Thyroid gland (tissue), 4 donors: ENCODE measurements around the gene ANO9. TPM values are rescaled to one million over a fixed set of nuclear protein-coding genes. Genes with fewer than 3 reads are reported as not detected.
A peak's percentile ranks its signal among the peaks of the same experiment; 100 is the strongest.

Experiments
- DNase-seq, 2 donors: peaks; one replicate each; pipeline ENCODE4 v3.0.0-alpha.2; 2019
- H3K27ac ChIP-seq, 3 donors: fragments of 200-600 bp; sonication (generic); 1 replicate in 2 of 3; 2 replicates in 1 of 3; pipeline ENCODE4 v1.5.1; 2016 to 2019; ENCODE audit warnings: mild to moderate bottlenecking in 1 of 3, moderate library complexity in 1 of 3
- H3K27me3 ChIP-seq: fragments of 200-600 bp; sonication (generic); one replicate; pipeline ENCODE4 v1.5.1; 2019
- H3K36me3 ChIP-seq, 2 donors: fragments of 200-600 bp; sonication (generic); one replicate each; pipeline ENCODE4 v1.5.1; 2016 to 2019
- H3K4me1 ChIP-seq, 2 donors: fragments of 200-600 bp; sonication (generic); one replicate each; pipeline ENCODE4 v1.5.1; 2017 to 2019
- H3K4me3 ChIP-seq, 3 donors: fragments of 200-600 bp; sonication (generic); replicated peaks in 1 of 3; 1 replicate in 2 of 3; 2 replicates in 1 of 3; pipeline ENCODE4 v1.5.1; 2016; ENCODE audit warnings: mild to moderate bottlenecking in 1 of 3
- H3K9me3 ChIP-seq: fragments of 200-600 bp; sonication (generic); one replicate; pipeline ENCODE4 v1.5.1; 2017
- POLR2A ChIP-seq, 2 donors: fragments of 450-650 bp; IDR thresholded peaks; one replicate each; pipeline ENCODE4 v1.6.1; 2017; ENCODE audit warnings: antibody characterized with exemption in 2 of 2, mild to moderate bottlenecking in 2 of 2, moderate library complexity in 1 of 2
- WGBS, 2 donors: methylation state at CpG; one replicate each; pipeline ENCODE4 v1.1.5; 2017; 5-methylcytosine and 5-hydroxymethylcytosine counted together
- intact Hi-C: fragments of 100-400 bp; cut with DNase I; formaldehyde crosslinking; loops from one replicate; pipeline ENCODE4 v1.15.1; 2023
- total RNA-seq, 4 donors: library from RNA; depleted of rRNA; stranded (reverse); fragments of >200 nt; gene quantifications; one replicate each; pipeline ENCODE4 v1.2.3, GENCODE V29; 2016
- TF ChIP-seq, protein P1 (sequence below), 6 experiments: fragments of 200-600 bp in 3 of 6; fragments of 450-650 bp in 3 of 6; sonication (generic) in 3 of 6; IDR thresholded peaks; one replicate each; pipeline ENCODE4 v1.5.1; 2016 to 2019; ENCODE audit warnings: antibody characterized with exemption in 6 of 6, mild to moderate bottlenecking in 2 of 6, inconsistent platforms in 1 of 6, moderate library complexity in 1 of 6

The ANO9 gene
- total RNA-seq, 4 donors from 2014 or later: 3.7 to 6.4 (median 4.7) TPM

DNA sequence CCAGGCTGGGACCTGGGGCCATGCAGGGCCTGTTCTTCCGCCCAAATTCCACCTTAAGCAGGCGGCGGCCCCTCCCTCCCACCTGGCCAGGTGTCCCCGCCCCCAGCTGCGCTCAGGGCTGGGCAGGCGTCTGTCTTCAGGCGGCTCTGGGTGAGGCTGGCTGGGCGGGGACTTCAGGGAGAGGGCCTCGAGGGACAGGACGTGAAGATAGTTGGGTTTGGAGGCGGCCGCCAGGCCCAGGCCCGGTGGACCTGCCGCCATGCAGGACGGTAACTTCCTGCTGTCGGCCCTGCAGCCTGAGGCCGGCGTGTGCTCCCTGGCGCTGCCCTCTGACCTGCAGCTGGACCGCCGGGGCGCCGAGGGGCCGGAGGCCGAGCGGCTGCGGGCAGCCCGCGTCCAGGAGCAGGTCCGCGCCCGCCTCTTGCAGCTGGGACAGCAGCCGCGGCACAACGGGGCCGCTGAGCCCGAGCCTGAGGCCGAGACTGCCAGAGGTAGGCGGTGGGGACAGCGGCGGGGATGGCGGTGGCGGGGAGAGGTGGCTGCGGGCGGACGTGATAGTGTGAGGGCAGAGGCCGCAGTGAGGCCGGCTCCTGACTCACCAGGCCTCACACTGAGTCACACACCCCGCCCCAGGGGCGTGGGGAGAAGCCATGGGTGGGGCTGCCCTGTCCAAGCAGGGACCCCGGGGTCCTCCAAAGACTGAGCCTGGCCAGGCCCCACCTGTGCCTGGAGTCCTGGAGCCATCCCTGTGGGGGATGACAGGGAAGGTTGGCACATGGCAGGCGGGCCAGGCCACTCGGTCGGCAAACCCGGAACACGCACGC lies 47.6 kb downstream of the ANO9 start, which contains the start of gene PKP3:
Gene PKP3, plus strand, starts transcription at position 176 of the 824 bp plus-strand sequence. Its CDS starts 84 bp downstream, at position 260.
- Histone ChIP-seq H3K27me3 (no peaks in the 10 kb centered on the region), H3K4me3 (peak within 1 kb of the TSS; percentile 14 to 52 (median 34)), H3K9me3 (no peaks in the 10 kb centered on the region), H3K27ac (peak within 1 kb of the TSS in 2 of 3 donors; percentile 29 to 56), H3K4me1 (peaks cover 31 to 34% of the 10 kb centered on the region in 2 donors), H3K36me3 (no peaks in the 10 kb centered on the region)
- WGBS, 2 donors: 32 to 59% methylated on average over 7 to 10 of the region's 57 CpGs
- DNase-seq: peak; percentile 91 to 92
- TF ChIP-seq POLR2A (IDR thresholded peaks at IDR 0.05): peak in 1 of 2 donors; percentile 69
- TF ChIP-seq, protein P1, sequence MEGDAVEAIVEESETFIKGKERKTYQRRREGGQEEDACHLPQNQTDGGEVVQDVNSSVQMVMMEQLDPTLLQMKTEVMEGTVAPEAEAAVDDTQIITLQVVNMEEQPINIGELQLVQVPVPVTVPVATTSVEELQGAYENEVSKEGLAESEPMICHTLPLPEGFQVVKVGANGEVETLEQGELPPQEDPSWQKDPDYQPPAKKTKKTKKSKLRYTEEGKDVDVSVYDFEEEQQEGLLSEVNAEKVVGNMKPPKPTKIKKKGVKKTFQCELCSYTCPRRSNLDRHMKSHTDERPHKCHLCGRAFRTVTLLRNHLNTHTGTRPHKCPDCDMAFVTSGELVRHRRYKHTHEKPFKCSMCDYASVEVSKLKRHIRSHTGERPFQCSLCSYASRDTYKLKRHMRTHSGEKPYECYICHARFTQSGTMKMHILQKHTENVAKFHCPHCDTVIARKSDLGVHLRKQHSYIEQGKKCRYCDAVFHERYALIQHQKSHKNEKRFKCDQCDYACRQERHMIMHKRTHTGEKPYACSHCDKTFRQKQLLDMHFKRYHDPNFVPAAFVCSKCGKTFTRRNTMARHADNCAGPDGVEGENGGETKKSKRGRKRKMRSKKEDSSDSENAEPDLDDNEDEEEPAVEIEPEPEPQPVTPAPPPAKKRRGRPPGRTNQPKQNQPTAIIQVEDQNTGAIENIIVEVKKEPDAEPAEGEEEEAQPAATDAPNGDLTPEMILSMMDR (IDR thresholded peaks at IDR 0.05): no peak
- intact Hi-C loops: no loop called here

GRCh38 chr11:393219-394033 lies 48.4 kb downstream of the ANO9 start:
- intact Hi-C loops: no loop called here
- H3K4me3 ChIP-seq: peak overlapping the region in 2 of 3 donors; percentile 34 to 52

GRCh38 chr11:392102-392777 lies 49.6 kb downstream of the ANO9 start:
- no peak overlapping the region for H3K27ac ChIP-seq
- H3K4me1 ChIP-seq: peaks cover 34 to 35% of the 10 kb centered on the region in 2 donors
- no peaks in the 10 kb centered on the region for H3K27me3 ChIP-seq
- DNase-seq: no peak
- H3K4me3 ChIP-seq: no peak overlapping the region
- TF ChIP-seq POLR2A (IDR thresholded peaks at IDR 0.05): no peak
- TF ChIP-seq, protein P1 (IDR thresholded peaks at IDR 0.05): no peak
- no peaks in the 10 kb centered on the region for H3K36me3 ChIP-seq
- intact Hi-C loops: no loop called here
- H3K9me3 ChIP-seq: no peaks in the 10 kb centered on the region
- WGBS, 2 donors: 93% methylated on average over 16 to 22 of the region's 36 CpGs

More at GRCh38 chr11:393219-394033, 48.4 kb downstream of the ANO9 start:
- no peaks in the 10 kb centered on the region for H3K27me3 ChIP-seq
- H3K36me3 ChIP-seq: no peaks in the 10 kb centered on the region
- no peak for TF ChIP-seq POLR2A (IDR thresholded peaks at IDR 0.05)
- TF ChIP-seq, protein P1 (IDR thresholded peaks at IDR 0.05): no peak
- peaks cover 34 to 35% of the 10 kb centered on the region in 2 donors for H3K4me1 ChIP-seq
- peak overlapping the region in 2 of 3 donors; percentile 29 to 56 for H3K27ac ChIP-seq
- no peaks in the 10 kb centered on the region for H3K9me3 ChIP-seq
- DNase-seq: no peak
- 64 to 78% methylated on average over 3 to 7 of the region's 17 CpGs for WGBS, 2 donors

GRCh38 chr11:391117-392017 lies 50.4 kb downstream of the ANO9 start:
- 70 to 76% methylated on average over 23 to 28 of the region's 38 CpGs for WGBS, 2 donors
- no peak overlapping the region for H3K4me3 ChIP-seq
- no peak overlapping the region for H3K27ac ChIP-seq
- no peaks in the 10 kb centered on the region for H3K27me3 ChIP-seq
- no peaks in the 10 kb centered on the region for H3K36me3 ChIP-seq
- no peaks in the 10 kb centered on the region for H3K9me3 ChIP-seq
- peak in 1 of 2 donors; percentile 40 for DNase-seq
- peaks cover 34 to 35% of the 10 kb centered on the region in 2 donors for H3K4me1 ChIP-seq
- intact Hi-C loops: no loop called here
- TF ChIP-seq, protein P1 (IDR thresholded peaks at IDR 0.05): no peak
- TF ChIP-seq POLR2A (IDR thresholded peaks at IDR 0.05): no peak
